ENCODE measurements around the gene REM2.
"Not testable (repeated sequence)": the region's sequence is repeated elsewhere in the genome, so short reads cannot be mapped to it uniquely, and the experiment has no call there.

Gene REM2

DNA sequence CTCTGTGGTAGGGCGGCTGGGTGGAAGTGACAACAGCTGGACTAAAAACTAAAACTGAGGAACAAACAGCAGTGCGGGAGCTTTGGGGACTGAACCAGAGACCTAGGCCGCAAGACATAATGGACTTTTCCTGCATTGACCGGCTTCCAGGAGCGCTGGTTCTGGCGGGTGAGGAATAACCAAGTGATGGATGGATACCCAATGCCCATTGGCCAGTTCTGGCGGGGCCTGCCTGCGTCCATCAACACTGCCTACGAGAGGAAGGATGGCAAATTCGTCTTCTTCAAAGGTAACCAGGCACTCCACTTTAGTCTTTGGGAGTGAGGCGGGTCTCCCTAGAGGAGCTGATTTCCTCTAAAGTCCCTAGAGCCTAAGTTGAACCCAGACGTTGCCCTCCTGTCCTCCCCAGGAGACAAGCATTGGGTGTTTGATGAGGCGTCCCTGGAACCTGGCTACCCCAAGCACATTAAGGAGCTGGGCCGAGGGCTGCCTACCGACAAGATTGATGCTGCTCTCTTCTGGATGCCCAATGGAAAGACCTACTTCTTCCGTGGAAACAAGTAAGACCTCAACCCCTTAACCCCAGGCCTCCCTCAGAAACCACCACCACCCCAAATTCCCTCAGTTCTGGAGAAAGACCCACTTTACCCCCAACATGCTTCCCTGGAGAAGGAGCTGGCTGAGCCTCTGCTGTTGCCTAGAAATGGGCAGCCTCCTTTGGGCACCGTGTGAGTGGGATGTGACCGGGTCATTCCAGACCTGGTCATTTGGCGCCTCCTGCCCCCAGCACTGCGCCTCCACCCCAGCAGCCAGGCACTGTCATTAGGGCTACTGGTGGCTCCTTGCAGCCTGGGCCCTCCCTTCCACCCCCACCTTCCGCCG lies 38.6 kb upstream of the REM2 start:
- intact Hi-C loops (cut with micrococcal nuclease), result no loop called here
- peak overlapping the region; percentile 89 for H3K27ac Mint-ChIP-seq
- H3K4me3 Mint-ChIP-seq, result no peak overlapping the region
- H3K4me1 Mint-ChIP-seq (ENCODE audit: low read depth), result peaks cover 97% of the 10 kb centered on the region
- no peaks in the 10 kb centered on the region for H3K9me3 Mint-ChIP-seq
- H3K36me3 Mint-ChIP-seq (ENCODE audit: low read depth), result peaks cover 71% of the 10 kb centered on the region
- no peaks in the 10 kb centered on the region for H3K27me3 Mint-ChIP-seq

DNA sequence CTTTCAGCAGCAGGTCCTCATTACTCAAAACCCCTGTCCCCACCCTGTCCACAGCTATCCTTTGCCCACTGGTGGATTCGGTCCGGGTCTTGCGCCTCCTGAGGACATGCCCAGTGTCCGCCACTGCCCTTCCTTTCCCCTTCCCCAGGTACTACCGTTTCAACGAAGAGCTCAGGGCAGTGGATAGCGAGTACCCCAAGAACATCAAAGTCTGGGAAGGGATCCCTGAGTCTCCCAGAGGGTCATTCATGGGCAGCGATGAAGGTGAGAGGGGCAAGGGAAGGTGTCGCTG lies 38.0 kb upstream of the REM2 start:
- intact Hi-C loops (cut with micrococcal nuclease), result no loop called here
- H3K9me3 Mint-ChIP-seq, result no peaks in the 10 kb centered on the region
- H3K4me3 Mint-ChIP-seq, result no peak overlapping the region
- peaks cover 97% of the 10 kb centered on the region for H3K4me1 Mint-ChIP-seq (ENCODE audit: low read depth)
- peak overlapping the region; percentile 89 for H3K27ac Mint-ChIP-seq
- H3K27me3 Mint-ChIP-seq, result no peaks in the 10 kb centered on the region
- H3K36me3 Mint-ChIP-seq (ENCODE audit: low read depth), result peaks cover 71% of the 10 kb centered on the region

- no peak overlapping the region for H3K4me3 Mint-ChIP-seq
- intact Hi-C loops (cut with micrococcal nuclease), result no loop called here
- no peaks in the 10 kb centered on the region for H3K27me3 Mint-ChIP-seq
- H3K4me1 Mint-ChIP-seq (ENCODE audit: low read depth), result peaks cover 98% of the 10 kb centered on the region
- H3K9me3 Mint-ChIP-seq, result no peaks in the 10 kb centered on the region
- H3K27ac Mint-ChIP-seq, result peak overlapping the region; percentile 89
- H3K36me3 Mint-ChIP-seq (ENCODE audit: low read depth), result peaks cover 62% of the 10 kb centered on the region
Measured at GRCh38 chr14:22845821-22846625, 37.0 kb upstream of the REM2 start.

GRCh38 chr14:22846811-22847307 lies 36.2 kb upstream of the REM2 start:
- no peaks in the 10 kb centered on the region for H3K27me3 Mint-ChIP-seq
- H3K36me3 Mint-ChIP-seq (ENCODE audit: low read depth), result peaks cover 53% of the 10 kb centered on the region
- intact Hi-C loops (cut with micrococcal nuclease), result no loop called here
- H3K9me3 Mint-ChIP-seq, result no peaks in the 10 kb centered on the region
- peak overlapping the region; percentile 89 for H3K27ac Mint-ChIP-seq
- peak overlapping the region; percentile 60 for H3K4me3 Mint-ChIP-seq
- peaks cover 100% of the 10 kb centered on the region for H3K4me1 Mint-ChIP-seq (ENCODE audit: low read depth)

DNA sequence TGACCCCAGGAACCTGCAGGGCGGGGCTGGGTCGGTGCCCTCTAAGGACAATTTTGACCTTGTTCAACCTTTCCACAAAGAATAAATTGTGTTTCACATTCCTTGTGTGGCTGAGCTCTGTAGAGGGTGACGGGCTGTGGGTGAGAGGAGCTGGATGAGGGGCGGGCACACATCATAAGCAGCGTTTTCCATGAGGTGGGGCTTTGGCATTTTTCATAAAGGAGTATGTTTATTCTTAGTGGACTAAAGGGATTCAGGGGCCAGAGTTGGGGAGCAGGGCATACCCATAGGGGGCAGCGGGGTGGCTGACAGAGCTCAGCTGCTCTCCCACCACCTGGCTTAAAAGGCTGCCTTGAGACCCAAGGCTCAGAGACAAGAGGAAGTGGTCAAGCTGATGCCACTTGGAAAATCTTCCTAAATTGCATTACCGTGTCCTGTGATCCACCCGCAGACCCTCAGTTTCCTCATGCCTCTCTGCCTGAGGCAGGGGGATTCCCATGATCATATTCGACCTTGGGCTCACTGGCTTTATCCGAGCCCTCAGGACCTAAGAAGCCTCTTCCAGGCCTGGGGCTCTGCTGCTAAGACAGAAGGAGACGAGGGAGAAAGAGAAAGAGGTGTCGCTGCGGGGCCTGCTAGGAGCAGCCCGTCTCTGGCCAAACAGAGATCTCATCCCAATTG lies 35.2 kb upstream of the REM2 start:
- Mint-ChIP-seq H3K9me3 (no peaks in the 10 kb centered on the region), H3K4me1 (ENCODE audit: low read depth) (peaks cover 94% of the 10 kb centered on the region), H3K36me3 (ENCODE audit: low read depth) (peaks cover 44% of the 10 kb centered on the region), H3K27ac (peak overlapping the region; percentile 89), H3K27me3 (no peaks in the 10 kb centered on the region), H3K4me3 (peak overlapping the region; percentile 53)
- intact Hi-C loops (cut with micrococcal nuclease), result no loop called here

- peak overlapping the region; percentile 53 for H3K4me3 Mint-ChIP-seq
- no peaks in the 10 kb centered on the region for H3K9me3 Mint-ChIP-seq
- peak overlapping the region; percentile 89 for H3K27ac Mint-ChIP-seq
- peaks cover 36% of the 10 kb centered on the region for H3K36me3 Mint-ChIP-seq (ENCODE audit: low read depth)
- peaks cover 93% of the 10 kb centered on the region for H3K4me1 Mint-ChIP-seq (ENCODE audit: low read depth)
- no peaks in the 10 kb centered on the region for H3K27me3 Mint-ChIP-seq
- intact Hi-C loops (cut with micrococcal nuclease), result no loop called here
Measured at GRCh38 chr14:22848351-22849164, 34.5 kb upstream of the REM2 start.

DNA sequence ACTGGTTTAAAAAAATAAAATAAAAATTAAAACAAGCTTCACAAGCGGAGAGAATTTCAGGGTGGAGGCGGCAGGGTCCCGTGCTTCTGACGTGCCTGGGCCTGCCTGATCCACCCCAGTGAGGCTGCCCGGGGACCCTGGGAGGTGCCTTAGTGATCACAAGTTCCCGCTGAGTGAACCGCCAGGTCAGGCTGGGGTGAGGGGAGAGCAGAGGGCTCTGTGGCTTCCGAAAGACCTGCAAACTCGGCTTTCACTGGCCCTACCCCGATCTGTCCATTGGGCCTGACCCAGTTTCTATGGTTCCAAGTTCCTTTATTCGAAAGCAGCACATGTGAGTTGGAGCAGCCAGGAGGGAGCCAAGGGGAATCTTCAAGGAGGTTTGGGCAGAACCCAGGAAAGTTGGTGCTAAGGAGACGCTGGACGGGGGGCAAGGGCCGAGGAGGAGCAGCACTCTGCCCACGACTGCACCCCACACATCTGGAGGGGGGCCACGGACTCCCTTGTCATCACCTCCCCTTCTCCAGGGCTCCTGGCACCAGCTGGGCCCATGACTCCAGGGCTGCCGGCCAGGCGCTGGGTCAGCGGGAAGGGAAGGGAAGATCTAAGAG lies 33.7 kb upstream of the REM2 start:
- no peaks in the 10 kb centered on the region for H3K9me3 Mint-ChIP-seq

DNA sequence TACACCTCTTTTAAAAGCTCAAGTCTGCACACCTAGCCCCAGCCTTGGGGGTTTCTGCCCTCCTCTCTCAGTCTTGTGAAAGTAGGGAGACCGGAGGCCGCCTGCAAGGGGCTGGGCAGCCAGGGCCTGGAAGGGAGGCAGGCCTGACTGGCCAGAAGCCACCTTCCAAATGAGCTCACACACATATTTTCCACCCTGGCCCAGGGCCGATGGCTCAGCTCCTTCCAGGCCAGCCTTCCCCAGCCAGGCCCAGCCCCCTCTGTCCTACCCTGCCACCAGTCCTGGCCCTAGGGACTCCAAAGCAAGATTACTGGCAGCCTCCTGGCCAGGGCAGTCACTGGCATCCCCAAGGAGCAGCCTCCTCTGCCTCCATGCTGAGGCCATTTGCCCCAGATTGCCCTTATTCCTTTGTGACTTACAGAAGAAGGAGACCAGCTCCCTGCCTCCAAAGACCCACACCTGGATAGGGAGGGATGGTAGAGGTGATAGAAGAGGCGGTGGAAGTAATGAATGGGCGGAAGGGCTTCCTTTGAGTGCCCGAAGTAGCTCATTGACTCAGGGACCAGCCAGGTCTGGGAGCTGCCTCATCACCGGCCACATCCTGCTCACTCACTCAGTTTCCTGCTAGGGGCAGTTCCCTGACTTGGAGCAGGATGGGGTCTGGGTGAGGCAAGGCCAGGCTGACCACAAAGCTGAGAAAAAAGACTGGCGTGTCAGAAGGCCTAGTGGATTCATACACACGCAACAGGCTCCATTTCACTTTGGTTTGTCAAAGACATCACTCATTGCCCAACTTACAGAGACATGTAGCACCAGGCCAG lies 31.9 kb upstream of the REM2 start:
- Mint-ChIP-seq H3K4me3 (no peak overlapping the region), H3K27me3 (peaks cover 2% of the 10 kb centered on the region), H3K36me3 (ENCODE audit: low read depth) (peaks cover 10% of the 10 kb centered on the region), H3K4me1 (ENCODE audit: low read depth) (peaks cover 69% of the 10 kb centered on the region), H3K27ac (peak overlapping the region; percentile 89), H3K9me3 (no peaks in the 10 kb centered on the region)
- intact Hi-C loops (cut with micrococcal nuclease), result no loop called here

More for the DNA sequence above, 33.7 kb upstream of the REM2 start:
- intact Hi-C loops (cut with micrococcal nuclease), result no loop called here
- H3K4me1 Mint-ChIP-seq (ENCODE audit: low read depth), result peaks cover 85% of the 10 kb centered on the region
- H3K36me3 Mint-ChIP-seq (ENCODE audit: low read depth), result peaks cover 29% of the 10 kb centered on the region
- no peaks in the 10 kb centered on the region for H3K27me3 Mint-ChIP-seq
- H3K4me3 Mint-ChIP-seq, result no peak overlapping the region
- peak overlapping the region; percentile 89 for H3K27ac Mint-ChIP-seq

- H3K27ac Mint-ChIP-seq; H3K27me3 Mint-ChIP-seq; intact Hi-C loops (cut with micrococcal nuclease); H3K36me3 Mint-ChIP-seq (ENCODE audit: low read depth); H3K9me3 Mint-ChIP-seq; H3K4me3 Mint-ChIP-seq: not testable (repeated sequence)
- H3K4me1 Mint-ChIP-seq (ENCODE audit: low read depth), result peaks cover 62% of the 10 kb centered on the region
Measured at GRCh38 chr14:22852178-22852577, 30.8 kb upstream of the REM2 start.

- Mint-ChIP-seq H3K27ac (peak overlapping the region; percentile 74), H3K36me3 (ENCODE audit: low read depth) (no peaks in the 10 kb centered on the region), H3K27me3 (peaks cover 4% of the 10 kb centered on the region), H3K4me3 (no peak overlapping the region), H3K4me1 (ENCODE audit: low read depth) (peaks cover 58% of the 10 kb centered on the region), H3K9me3 (no peaks in the 10 kb centered on the region)
- intact Hi-C loops (cut with micrococcal nuclease), result no loop called here
Measured at GRCh38 chr14:22852599-22852939, 30.5 kb upstream of the REM2 start.

GRCh38 chr14:22852940-22853767 lies 29.9 kb upstream of the REM2 start:
- Mint-ChIP-seq H3K27me3 (peaks cover 10% of the 10 kb centered on the region), H3K36me3 (ENCODE audit: low read depth) (no peaks in the 10 kb centered on the region), H3K4me3 (peak overlapping the region; percentile 69), H3K27ac (peak overlapping the region; percentile 74), H3K9me3 (no peaks in the 10 kb centered on the region), H3K4me1 (ENCODE audit: low read depth) (peaks cover 53% of the 10 kb centered on the region)
- intact Hi-C loops (cut with micrococcal nuclease), result loop anchor here (1.0 kb wide), 4 partner anchors 30 to 283 kb away; no protein-coding TSS in a partner anchor

DNA sequence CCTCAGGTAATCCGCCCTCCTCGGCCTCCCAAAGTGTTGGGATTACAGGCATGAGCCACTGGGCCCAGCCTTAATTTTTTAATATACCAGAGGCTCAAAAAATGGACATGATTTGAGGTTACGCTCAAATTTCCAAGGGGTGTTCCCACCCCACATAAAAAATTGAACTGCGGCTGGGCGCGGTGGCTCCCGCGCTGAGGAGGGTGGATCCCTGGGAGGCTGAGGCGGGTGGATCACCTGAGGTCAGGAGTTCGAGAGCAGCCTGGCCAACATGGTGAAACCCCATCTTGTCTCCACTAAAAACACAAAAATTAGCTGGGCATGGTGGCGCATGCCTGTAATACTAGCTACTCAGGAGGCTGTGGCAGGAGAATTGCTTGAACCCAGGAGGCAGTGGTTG lies 28.7 kb upstream of the REM2 start:
- not testable (repeated sequence) for H3K36me3 Mint-ChIP-seq (ENCODE audit: low read depth)

More for the DNA sequence above, 28.7 kb upstream of the REM2 start:
- peaks cover 14% of the 10 kb centered on the region for H3K27me3 Mint-ChIP-seq
- intact Hi-C loops (cut with micrococcal nuclease); H3K9me3 Mint-ChIP-seq; H3K27ac Mint-ChIP-seq; H3K4me3 Mint-ChIP-seq: not testable (repeated sequence)
- H3K4me1 Mint-ChIP-seq (ENCODE audit: low read depth), result peaks cover 41% of the 10 kb centered on the region
